Activated CD4-positive, alpha-beta memory T cell treated with anti-CD3 and anti-CD28 coated beads for 36 hours (primary cell): Measurements from ENCODE around the gene TNNC1. TPM values are rescaled to one million over a fixed set of nuclear protein-coding genes. Genes with fewer than 3 reads are reported as not detected.
A peak's percentile ranks its signal among the peaks of the same experiment; 100 is the strongest.

Experiments used
- CTCF ChIA-PET: fragments of 350-600 bp; sonication (Branson Sonifier 250); formaldehyde crosslinking; loops from one replicate; lab custom pipeline; 2021; ENCODE audit warnings: antibody characterized with exemption, inconsistent platforms; lab: Charles Lee
- POLR2A ChIA-PET: fragments of 350-600 bp; sonication (Branson Sonifier 250); formaldehyde crosslinking; loops from one replicate; lab custom pipeline; 2021; ENCODE audit warnings: antibody characterized with exemption; lab: Charles Lee
- DNase-seq: peaks from one replicate; pipeline ENCODE4 v3.0.0-alpha.2; 2020
- H3K27ac Mint-ChIP-seq: one replicate; pipeline ENCODE4 v1.8.0; 2021; ENCODE audit warnings: mixed read lengths
- H3K27me3 Mint-ChIP-seq: one replicate; pipeline ENCODE4 v1.8.0; 2021; ENCODE audit warnings: mixed read lengths
- H3K36me3 Mint-ChIP-seq: one replicate; pipeline ENCODE4 v1.8.0; 2021; ENCODE audit warnings: mixed read lengths
- H3K4me1 Mint-ChIP-seq: one replicate; pipeline ENCODE4 v1.8.0; 2021; ENCODE audit warnings: low read depth, mixed read lengths
- H3K4me3 Mint-ChIP-seq: one replicate; pipeline ENCODE4 v1.8.0; 2021; ENCODE audit warnings: mild to moderate bottlenecking, mixed read lengths
- H3K9me3 Mint-ChIP-seq: one replicate; pipeline ENCODE4 v1.8.0; 2021; ENCODE audit warnings: mixed read lengths
- intact Hi-C: fragments of 100-400 bp; cut with micrococcal nuclease; formaldehyde crosslinking; loops from one replicate; pipeline ENCODE4 v1.15.1; 2023
- total RNA-seq, 2 experiments: library from RNA; stranded (reverse); gene quantifications; one replicate each; pipeline ENCODE4 v1.2.3, GENCODE V29; 2021

Gene TNNC1
- total RNA-seq, 2 experiments from 2014 or later, result 3.0 to 4.7 TPM

DNA sequence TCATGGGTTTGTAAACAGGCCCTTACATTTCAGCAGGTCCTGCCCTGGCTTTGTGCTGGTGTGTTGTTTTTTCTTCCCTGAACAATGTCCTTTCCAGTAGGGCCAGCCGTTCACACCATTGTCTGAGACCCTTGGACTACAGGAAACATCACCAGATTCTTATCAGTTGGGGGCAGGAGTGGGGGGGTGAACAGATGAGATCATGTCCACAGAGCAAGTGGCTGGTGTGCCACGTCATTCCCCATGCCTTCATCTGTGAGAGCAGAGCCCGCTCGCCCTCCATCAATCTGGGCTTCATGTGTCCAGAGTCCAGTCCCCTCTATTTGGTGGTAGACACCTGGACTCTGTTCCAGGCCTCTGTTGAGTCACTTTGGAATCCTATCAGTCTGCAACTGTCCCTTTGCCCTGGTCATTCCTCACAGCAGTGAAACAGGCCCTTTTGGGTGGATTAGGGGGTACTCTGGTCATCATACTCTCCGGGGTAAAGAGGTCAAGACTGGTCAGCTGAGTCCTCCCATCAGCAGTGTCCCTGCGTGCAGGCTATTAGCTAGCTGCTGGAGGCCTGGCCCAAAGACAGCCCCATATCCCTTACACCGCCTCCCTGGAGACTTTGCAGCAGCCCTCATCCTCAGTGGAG is 23.9 kb downstream of the TNNC1 start:
- no peak for DNase-seq
- CTCF ChIA-PET, result interaction anchor here (0.7 to 10.7 kb wide), 5 partner anchors 10 to 22 kb away, joined by 3 to 172 read pairs (median 19); partner anchors contain the start of gene SEMA3G

DNA sequence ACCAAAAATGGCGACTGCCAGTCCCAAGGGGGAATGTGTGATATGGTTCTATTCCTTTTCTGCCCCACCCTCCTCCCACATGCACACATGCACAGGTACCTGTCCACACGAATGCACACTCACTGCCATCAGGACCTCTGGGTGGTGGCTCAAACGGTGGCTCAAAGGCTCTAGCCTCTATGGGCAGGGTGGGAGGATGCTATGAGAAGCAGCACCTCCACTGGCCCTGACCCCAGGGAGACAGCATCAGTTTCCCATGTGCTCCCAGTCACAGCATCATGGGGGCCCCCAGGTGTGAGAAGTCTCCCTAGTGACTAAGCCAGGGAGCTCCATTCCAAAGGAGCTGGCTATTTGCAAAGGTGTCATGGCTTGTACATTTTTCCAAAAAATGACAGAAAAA is 24.8 kb downstream of the TNNC1 start:
- no peaks in the 10 kb centered on the region for H3K36me3 Mint-ChIP-seq
- no peak for DNase-seq
- no peak overlapping the region for H3K4me3 Mint-ChIP-seq
- CTCF ChIA-PET, result interaction anchor here (0.7 to 10.7 kb wide), 9 partner anchors 8 to 209 kb away, joined by 3 to 172 read pairs (median 5); partner anchors contain the start of gene SEMA3G
- POLR2A ChIA-PET, result no interaction called here
- no peak overlapping the region for H3K27ac Mint-ChIP-seq
- intact Hi-C loops, result no loop called here
- peaks cover 3% of the 10 kb centered on the region for H3K4me1 Mint-ChIP-seq
- no peaks in the 10 kb centered on the region for H3K9me3 Mint-ChIP-seq
- no peaks in the 10 kb centered on the region for H3K27me3 Mint-ChIP-seq

More for the DNA sequence above, 23.9 kb downstream of the TNNC1 start:
- no peak overlapping the region for H3K27ac Mint-ChIP-seq
- POLR2A ChIA-PET, result no interaction called here
- no peaks in the 10 kb centered on the region for H3K9me3 Mint-ChIP-seq
- H3K27me3 Mint-ChIP-seq, result no peaks in the 10 kb centered on the region
- H3K4me3 Mint-ChIP-seq, result no peak overlapping the region
- no peaks in the 10 kb centered on the region for H3K36me3 Mint-ChIP-seq
- intact Hi-C loops, result no loop called here
- peaks cover 3% of the 10 kb centered on the region for H3K4me1 Mint-ChIP-seq

DNA sequence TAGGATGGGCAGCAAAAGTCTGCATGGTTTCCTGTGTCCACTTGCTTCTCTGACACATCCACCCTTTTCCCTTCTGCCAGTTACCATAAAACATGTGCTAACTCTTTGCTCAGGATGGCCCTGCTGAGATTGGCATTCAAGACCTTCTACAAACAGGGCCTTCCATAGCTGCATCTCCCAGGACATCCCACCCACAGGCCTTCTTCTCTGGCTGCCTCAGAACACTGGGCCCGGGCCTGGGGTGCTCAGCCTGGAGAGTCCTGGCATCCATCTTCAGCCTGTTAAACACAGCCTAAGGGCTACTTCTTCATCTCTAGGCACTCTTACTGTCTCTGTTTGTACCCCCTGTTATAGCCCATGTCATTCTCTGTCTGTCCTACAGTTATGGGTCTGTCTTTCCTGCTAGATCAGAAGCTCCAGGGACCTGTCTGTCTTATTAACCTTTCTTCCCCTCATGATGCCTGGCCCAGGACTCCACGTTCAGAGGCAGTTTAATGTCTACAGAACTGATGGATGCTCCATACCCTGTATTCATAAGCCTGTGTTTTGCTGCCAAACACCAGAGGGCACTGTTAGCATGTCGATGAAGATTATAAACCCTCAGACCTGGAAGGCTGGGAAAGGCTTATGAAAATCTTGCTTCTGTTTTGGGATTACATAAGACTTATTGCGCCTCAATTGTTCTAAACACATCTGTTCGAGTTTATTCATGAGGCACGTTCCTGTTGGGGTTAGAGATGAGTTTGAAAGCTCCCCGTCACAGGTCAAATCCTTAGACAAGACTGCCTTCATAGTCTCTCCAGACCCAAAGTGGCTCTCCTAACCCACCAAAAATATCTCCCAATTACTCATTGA is 25.5 kb downstream of the TNNC1 start:
- peak; percentile 37 for DNase-seq

DNA sequence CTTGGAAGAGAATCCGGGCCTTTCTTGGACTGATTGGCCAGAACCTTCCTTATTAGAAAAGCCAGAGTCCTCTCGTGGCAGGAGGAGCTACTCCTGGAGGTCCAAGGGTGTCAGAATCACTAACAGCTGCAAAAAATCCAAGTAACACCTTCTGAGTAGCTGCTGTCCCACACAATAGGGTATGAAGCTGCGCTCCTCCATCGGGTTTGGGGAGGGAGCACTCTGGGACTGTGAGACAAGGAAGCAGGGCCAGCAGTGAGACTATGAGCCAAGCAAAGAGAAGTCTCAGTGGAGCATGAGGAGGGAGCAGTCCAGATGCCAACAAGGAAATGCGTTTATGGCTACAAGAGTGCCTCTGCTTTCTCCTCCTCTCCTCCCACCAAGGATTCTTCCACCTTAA is 30.7 kb downstream of the TNNC1 start:
- POLR2A ChIA-PET, result no interaction called here
- Mint-ChIP-seq H3K9me3 (no peaks in the 10 kb centered on the region), H3K27me3 (no peaks in the 10 kb centered on the region), H3K4me3 (no peak overlapping the region), H3K4me1 (no peaks in the 10 kb centered on the region), H3K27ac (no peak overlapping the region), H3K36me3 (peaks cover 1% of the 10 kb centered on the region)
- intact Hi-C loops, result no loop called here
- DNase-seq, result no peak
- CTCF ChIA-PET, result interaction anchor here (0.7 kb wide), 1 partner anchor 11 kb away, joined by 4 read pairs; no protein-coding TSS in a partner anchor

More for the DNA sequence above, 25.5 kb downstream of the TNNC1 start:
- H3K36me3 Mint-ChIP-seq, result no peaks in the 10 kb centered on the region
- intact Hi-C loops, result loop anchor here (1.0 kb wide), 1 partner anchor 17 kb away; the partner anchor contains the start of gene SEMA3G
- H3K4me3 Mint-ChIP-seq, result no peak overlapping the region
- no peak overlapping the region for H3K27ac Mint-ChIP-seq
- POLR2A ChIA-PET, result no interaction called here
- CTCF ChIA-PET, result interaction anchor here (0.8 to 10.7 kb wide), 9 partner anchors 8 to 208 kb away, joined by 3 to 172 read pairs (median 5); partner anchors contain the start of gene SEMA3G
- peaks cover 3% of the 10 kb centered on the region for H3K4me1 Mint-ChIP-seq
- H3K9me3 Mint-ChIP-seq, result no peaks in the 10 kb centered on the region
- H3K27me3 Mint-ChIP-seq, result no peaks in the 10 kb centered on the region

DNA sequence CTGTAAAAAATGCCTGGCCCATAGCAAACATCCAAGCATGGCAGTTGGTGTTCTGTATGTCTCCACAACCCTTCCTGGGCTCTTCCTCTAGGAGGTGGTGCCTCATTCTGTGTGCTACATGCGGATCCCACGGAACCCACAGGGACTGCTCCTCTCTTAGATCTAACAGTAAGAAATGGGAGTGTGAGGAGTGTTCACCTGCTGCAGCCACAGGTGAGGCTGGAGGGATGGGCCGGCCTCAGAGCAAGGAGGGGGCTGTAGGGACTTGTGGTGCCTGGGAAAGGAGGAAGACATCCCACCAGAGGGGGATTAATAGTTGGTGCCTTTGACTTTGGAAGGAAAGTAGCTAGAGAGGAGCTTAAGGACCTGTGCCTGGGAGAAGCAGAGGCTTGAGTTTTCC is 31.2 kb downstream of the TNNC1 start:
- peaks cover 1% of the 10 kb centered on the region for H3K36me3 Mint-ChIP-seq
- no peak overlapping the region for H3K27ac Mint-ChIP-seq
- no peak overlapping the region for H3K4me3 Mint-ChIP-seq
- no peaks in the 10 kb centered on the region for H3K4me1 Mint-ChIP-seq
- ChIA-PET POLR2A (no interaction called here), CTCF (interaction anchor here (0.7 kb wide), 1 partner anchor 10 kb away, joined by 4 read pairs; no protein-coding TSS in a partner anchor)
- no peaks in the 10 kb centered on the region for H3K27me3 Mint-ChIP-seq
- intact Hi-C loops, result no loop called here
- no peaks in the 10 kb centered on the region for H3K9me3 Mint-ChIP-seq
- DNase-seq, result no peak

DNA sequence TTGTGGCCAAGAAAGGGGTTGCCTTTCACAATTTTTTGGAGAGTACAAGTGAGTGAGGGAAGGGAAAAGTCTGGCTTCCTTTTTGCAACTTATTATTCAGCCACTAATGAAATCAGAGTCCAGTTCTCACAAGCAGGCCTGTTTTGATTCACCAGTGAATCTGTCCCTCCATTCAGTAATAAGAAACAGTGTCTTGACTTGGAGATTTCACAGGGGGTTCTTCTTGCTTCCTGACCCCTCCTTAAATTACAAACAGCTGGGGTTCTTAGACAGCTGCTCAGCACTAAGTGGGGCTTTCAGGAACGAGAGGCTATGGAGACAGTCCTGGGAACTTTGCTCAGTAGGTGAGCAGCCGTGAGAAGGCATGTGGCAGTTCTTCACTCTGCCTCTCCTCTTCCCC is 33.5 kb downstream of the TNNC1 start:
- Mint-ChIP-seq H3K36me3 (peaks cover 1% of the 10 kb centered on the region), H3K4me1 (peaks cover 2% of the 10 kb centered on the region), H3K27ac (no peak overlapping the region), H3K9me3 (no peaks in the 10 kb centered on the region), H3K4me3 (no peak overlapping the region), H3K27me3 (no peaks in the 10 kb centered on the region)
- DNase-seq, result no peak
- CTCF ChIA-PET, result interaction anchor here (1.3 to 3.6 kb wide), 4 partner anchors 8 to 25 kb away, joined by 3 to 19 read pairs (median 5); partner anchors contain the start of gene SEMA3G
- intact Hi-C loops, result no loop called here
- POLR2A ChIA-PET, result no interaction called here

DNA sequence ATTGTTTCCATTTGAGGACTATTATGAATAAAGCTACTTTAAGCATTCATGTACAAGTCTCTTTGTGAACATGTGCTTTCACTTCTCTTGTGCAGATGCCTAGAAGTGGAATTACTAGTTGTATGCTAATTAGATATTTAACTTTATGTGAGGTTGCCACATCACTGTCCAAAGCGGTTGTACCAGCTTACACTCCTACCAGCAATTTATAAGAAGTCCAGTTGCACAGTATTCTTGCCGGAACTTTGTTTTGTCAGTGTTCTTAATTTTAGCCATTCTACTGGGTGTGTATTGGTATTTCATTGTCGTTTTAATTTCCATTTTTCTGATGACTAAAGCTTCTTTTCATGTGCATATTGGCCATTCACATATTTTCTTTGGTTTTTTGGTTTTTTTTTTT is 38.0 kb downstream of the TNNC1 start:
- H3K27me3 Mint-ChIP-seq, result no peaks in the 10 kb centered on the region
- H3K4me3 Mint-ChIP-seq, result no peak overlapping the region
- H3K27ac Mint-ChIP-seq, result no peak overlapping the region
- H3K36me3 Mint-ChIP-seq, result peaks cover 6% of the 10 kb centered on the region
- no peak for DNase-seq
- ChIA-PET CTCF (interaction anchor here (1.0 to 1.3 kb wide), 2 partner anchors 31 to 32 kb away, joined by 3 to 5 read pairs; no protein-coding TSS in a partner anchor), POLR2A (no interaction called here)
- intact Hi-C loops, result no loop called here
- peaks cover 9% of the 10 kb centered on the region for H3K4me1 Mint-ChIP-seq
- no peaks in the 10 kb centered on the region for H3K9me3 Mint-ChIP-seq

DNA sequence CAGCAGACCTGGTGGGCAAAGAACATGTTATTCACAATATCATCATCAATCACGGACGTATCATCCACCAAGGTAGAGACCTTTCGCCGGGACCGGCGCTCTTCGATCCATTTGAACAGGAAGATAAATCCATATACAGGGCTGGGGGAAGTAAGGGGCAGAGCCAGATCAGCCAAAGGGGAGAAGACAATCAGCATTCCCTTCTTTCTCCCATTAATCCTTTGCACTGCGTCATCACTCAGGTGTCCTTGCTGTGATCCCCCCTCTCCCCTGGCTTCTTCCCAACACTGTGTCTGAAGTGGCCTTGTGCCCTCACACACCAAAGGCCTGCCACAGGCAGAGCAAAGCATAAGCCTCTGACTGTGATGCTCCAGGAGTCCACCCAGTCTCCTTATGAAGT is 45.4 kb downstream of the TNNC1 start:
- H3K4me1 Mint-ChIP-seq, result peaks cover 24% of the 10 kb centered on the region
- no peak for DNase-seq
- H3K27me3 Mint-ChIP-seq, result no peaks in the 10 kb centered on the region
- peak overlapping the region; percentile 89 for H3K27ac Mint-ChIP-seq
- peak overlapping the region; percentile 84 for H3K4me3 Mint-ChIP-seq
- H3K9me3 Mint-ChIP-seq, result no peaks in the 10 kb centered on the region
- ChIA-PET CTCF (no interaction called here), POLR2A (no interaction called here)
- intact Hi-C loops, result no loop called here
- peaks cover 34% of the 10 kb centered on the region for H3K36me3 Mint-ChIP-seq

DNA sequence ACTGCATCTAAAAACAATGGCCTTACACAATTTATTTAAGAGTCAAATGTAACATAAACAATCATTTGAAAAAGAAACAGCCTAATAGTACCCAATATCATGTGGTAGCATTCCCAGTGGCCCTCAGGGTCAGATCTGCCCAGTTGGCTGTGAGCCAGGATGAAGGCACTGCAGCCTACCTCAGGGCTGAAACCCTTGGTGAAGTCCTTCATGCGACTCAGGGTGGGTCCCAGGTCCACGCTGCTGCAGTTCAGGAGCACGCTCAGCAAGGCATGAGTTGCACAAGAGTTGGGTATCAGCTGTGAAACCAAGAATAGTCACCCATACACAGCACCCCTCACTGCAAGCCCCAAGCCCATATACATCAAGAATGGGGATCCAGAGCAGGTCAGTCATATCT is 46.1 kb downstream of the TNNC1 start:
- peak overlapping the region; percentile 84 for H3K4me3 Mint-ChIP-seq
- intact Hi-C loops, result no loop called here
- H3K4me1 Mint-ChIP-seq, result peaks cover 24% of the 10 kb centered on the region
- POLR2A ChIA-PET, result no interaction called here
- CTCF ChIA-PET, result no interaction called here
- H3K36me3 Mint-ChIP-seq, result peaks cover 39% of the 10 kb centered on the region
- H3K9me3 Mint-ChIP-seq, result no peaks in the 10 kb centered on the region
- no peaks in the 10 kb centered on the region for H3K27me3 Mint-ChIP-seq
- H3K27ac Mint-ChIP-seq, result no peak overlapping the region
- no peak for DNase-seq

GRCh38 chr3:52406791-52407510 is 46.9 kb downstream of the TNNC1 start:
- Mint-ChIP-seq H3K27me3 (no peaks in the 10 kb centered on the region), H3K4me3 (no peak overlapping the region), H3K36me3 (peaks cover 39% of the 10 kb centered on the region), H3K9me3 (no peaks in the 10 kb centered on the region), H3K27ac (no peak overlapping the region), H3K4me1 (peaks cover 22% of the 10 kb centered on the region)
- DNase-seq, result no peak
- ChIA-PET CTCF (interaction anchor here (1.1 kb wide), 1 partner anchor 41 kb away, joined by 3 read pairs; no protein-coding TSS in a partner anchor), POLR2A (no interaction called here)
- intact Hi-C loops, result no loop called here

DNA sequence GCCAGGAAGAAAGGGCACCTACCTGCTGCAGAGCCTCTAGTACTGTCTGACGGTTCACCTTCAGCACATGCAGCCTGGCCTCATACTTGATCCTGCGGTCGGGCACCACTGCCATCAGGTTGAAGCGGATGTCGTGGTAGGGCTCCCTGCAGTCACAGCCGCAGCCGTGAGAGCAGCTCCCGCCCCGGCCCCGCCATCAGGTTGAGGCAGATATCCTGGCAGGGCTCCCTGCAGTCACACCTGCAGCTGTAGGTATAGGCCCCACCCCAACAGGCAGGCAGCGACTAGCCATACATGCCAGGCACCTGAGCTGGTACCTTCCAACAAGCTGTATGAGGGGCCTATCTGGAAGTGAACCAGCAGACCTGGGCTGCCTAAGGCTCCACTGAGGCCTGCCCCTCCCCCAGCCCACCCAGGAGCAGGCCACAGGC is 47.6 kb downstream of the TNNC1 start:
- intact Hi-C loops, result no loop called here
- no peaks in the 10 kb centered on the region for H3K9me3 Mint-ChIP-seq
- H3K27me3 Mint-ChIP-seq, result no peaks in the 10 kb centered on the region
- DNase-seq, result no peak
- no peak overlapping the region for H3K4me3 Mint-ChIP-seq
- H3K4me1 Mint-ChIP-seq, result peaks cover 16% of the 10 kb centered on the region
- ChIA-PET POLR2A (no interaction called here), CTCF (interaction anchor here (1.1 to 1.2 kb wide), 2 partner anchors 42 to 67 kb away, joined by 3 to 6 read pairs; no protein-coding TSS in a partner anchor)
- no peak overlapping the region for H3K27ac Mint-ChIP-seq
- peaks cover 39% of the 10 kb centered on the region for H3K36me3 Mint-ChIP-seq
